IMR-90 (cell line): ENCODE results near the gene CYB5R4.

Source experiments
- CEBPB ChIP-seq: IDR thresholded peaks from 2 replicates; pipeline ENCODE4 v1.6.1; 2012; ENCODE audit warnings: low read depth, low read length, improper control_type of control experiment
- MAFK ChIP-seq: IDR thresholded peaks from 2 replicates; pipeline ENCODE4 v1.6.1; 2012; ENCODE audit warnings: low read depth, low read length, improper control_type of control experiment
- MAZ ChIP-seq: IDR thresholded peaks from 2 replicates; pipeline ENCODE4 v1.6.1; 2012; ENCODE audit warnings: low read depth, mild to moderate bottlenecking, low read length, improper control_type of control experiment, moderate library complexity, borderline replicate concordance
- MXI1 ChIP-seq: IDR thresholded peaks from 2 replicates; pipeline ENCODE4 v1.6.1; 2012; ENCODE audit warnings: low read depth, mild to moderate bottlenecking, low read length, moderate library complexity, borderline replicate concordance
- POLR2A ChIP-seq: IDR thresholded peaks from 2 replicates; pipeline ENCODE4 v1.6.1; 2012; ENCODE audit warnings: mild to moderate bottlenecking, low read depth, low read length
- RCOR1 ChIP-seq: IDR thresholded peaks from 2 replicates; pipeline ENCODE4 v1.6.1; 2012; ENCODE audit warnings: mild to moderate bottlenecking, low read length, improper control_type of control experiment; ENCODE audit not compliant: insufficient replicate concordance
- RFX5 ChIP-seq: IDR thresholded peaks from 2 replicates; pipeline ENCODE4 v1.8.0; 2012; ENCODE audit warnings: low read depth, mild to moderate bottlenecking, low read length, moderate library complexity
- SMC3 ChIP-seq: fragments of 150-350 bp; IDR thresholded peaks from 2 replicates; pipeline ENCODE4 v1.6.1; 2016; ENCODE audit warnings: low read depth, mild to moderate bottlenecking, antibody characterized with exemption, low read length, moderate library complexity
- TF ChIP-seq, protein P1 (sequence below): conservative IDR thresholded peaks from 2 replicates; pipeline ENCODE4 v1.5.1; 2012; ENCODE audit warnings: mild to moderate bottlenecking, low read depth, low read length, improper control_type of control experiment
- TF ChIP-seq, protein P2 (sequence below): fragments of 150-350 bp; IDR thresholded peaks from 2 replicates; pipeline ENCODE4 v1.6.1; 2017; ENCODE audit warnings: mild to moderate bottlenecking, antibody characterized with exemption, low read length, low read depth

DNA sequence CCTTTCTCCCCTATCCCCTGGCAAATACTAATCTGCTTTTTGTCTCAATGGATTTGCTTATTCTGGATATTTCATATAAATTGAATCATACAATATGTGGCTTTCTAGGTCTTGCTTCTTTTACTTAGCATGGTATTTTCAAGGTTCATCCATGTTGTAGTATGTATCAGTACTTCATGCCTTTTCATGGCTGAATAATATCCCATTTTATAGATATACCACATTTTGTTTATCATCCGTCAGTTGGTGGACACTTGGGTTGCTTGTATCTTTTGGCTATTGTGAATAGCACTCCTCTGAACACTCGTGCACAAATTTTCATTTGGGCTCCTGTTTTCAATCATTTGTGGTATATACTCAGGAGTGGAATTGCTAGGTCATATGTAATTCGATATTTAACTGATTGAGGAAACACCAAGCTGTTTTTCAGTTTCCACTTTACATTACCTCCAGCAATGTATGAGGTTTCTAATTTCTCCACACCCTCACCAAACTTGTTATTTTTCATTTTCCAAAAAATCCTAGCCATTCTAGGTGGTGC is 36.8 kb upstream of the CYB5R4 start:
- TF ChIP-seq, protein P1, sequence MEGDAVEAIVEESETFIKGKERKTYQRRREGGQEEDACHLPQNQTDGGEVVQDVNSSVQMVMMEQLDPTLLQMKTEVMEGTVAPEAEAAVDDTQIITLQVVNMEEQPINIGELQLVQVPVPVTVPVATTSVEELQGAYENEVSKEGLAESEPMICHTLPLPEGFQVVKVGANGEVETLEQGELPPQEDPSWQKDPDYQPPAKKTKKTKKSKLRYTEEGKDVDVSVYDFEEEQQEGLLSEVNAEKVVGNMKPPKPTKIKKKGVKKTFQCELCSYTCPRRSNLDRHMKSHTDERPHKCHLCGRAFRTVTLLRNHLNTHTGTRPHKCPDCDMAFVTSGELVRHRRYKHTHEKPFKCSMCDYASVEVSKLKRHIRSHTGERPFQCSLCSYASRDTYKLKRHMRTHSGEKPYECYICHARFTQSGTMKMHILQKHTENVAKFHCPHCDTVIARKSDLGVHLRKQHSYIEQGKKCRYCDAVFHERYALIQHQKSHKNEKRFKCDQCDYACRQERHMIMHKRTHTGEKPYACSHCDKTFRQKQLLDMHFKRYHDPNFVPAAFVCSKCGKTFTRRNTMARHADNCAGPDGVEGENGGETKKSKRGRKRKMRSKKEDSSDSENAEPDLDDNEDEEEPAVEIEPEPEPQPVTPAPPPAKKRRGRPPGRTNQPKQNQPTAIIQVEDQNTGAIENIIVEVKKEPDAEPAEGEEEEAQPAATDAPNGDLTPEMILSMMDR, result no peak
- no peak for TF ChIP-seq POLR2A
- no peak for TF ChIP-seq MAFK
- no peak for TF ChIP-seq RCOR1
- TF ChIP-seq CEBPB, result no peak
- TF ChIP-seq, protein P2, sequence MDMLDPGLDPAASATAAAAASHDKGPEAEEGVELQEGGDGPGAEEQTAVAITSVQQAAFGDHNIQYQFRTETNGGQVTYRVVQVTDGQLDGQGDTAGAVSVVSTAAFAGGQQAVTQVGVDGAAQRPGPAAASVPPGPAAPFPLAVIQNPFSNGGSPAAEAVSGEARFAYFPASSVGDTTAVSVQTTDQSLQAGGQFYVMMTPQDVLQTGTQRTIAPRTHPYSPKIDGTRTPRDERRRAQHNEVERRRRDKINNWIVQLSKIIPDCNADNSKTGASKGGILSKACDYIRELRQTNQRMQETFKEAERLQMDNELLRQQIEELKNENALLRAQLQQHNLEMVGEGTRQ, result no peak
- TF ChIP-seq SMC3, result no peak
- no peak for TF ChIP-seq RFX5
- no peak for TF ChIP-seq MXI1
- no peak for TF ChIP-seq MAZ
